ENCODE measurements around the gene RAB38.

RAB38 gene

DNA sequence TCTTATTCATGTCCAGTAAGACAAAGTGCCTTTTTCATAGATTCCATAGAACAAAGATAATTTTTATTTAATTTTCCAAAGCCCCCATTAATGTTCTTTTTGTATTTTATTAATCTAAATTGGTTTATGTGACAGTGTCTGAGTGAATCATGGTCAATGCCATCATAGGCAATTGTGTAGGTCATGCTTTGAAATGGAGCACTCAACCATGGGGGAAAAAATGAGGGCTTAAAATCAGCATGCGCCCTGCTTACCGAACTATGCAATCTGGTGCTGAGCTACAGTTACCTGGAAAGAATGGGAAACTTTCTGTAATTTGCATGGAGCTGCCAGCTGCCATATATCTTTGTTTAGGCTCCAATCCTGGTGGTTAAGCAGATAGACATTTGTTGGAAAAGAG, 28.4 kb upstream of the RAB38 start:
- DNase-seq (ENCODE audit: low spot score), result no peak
- in situ Hi-C loops (cut with MboI; ENCODE audit: low sequenced_read_pairs, unreplicated experiment), result no loop called here
- TF ChIP-seq, protein P1, sequence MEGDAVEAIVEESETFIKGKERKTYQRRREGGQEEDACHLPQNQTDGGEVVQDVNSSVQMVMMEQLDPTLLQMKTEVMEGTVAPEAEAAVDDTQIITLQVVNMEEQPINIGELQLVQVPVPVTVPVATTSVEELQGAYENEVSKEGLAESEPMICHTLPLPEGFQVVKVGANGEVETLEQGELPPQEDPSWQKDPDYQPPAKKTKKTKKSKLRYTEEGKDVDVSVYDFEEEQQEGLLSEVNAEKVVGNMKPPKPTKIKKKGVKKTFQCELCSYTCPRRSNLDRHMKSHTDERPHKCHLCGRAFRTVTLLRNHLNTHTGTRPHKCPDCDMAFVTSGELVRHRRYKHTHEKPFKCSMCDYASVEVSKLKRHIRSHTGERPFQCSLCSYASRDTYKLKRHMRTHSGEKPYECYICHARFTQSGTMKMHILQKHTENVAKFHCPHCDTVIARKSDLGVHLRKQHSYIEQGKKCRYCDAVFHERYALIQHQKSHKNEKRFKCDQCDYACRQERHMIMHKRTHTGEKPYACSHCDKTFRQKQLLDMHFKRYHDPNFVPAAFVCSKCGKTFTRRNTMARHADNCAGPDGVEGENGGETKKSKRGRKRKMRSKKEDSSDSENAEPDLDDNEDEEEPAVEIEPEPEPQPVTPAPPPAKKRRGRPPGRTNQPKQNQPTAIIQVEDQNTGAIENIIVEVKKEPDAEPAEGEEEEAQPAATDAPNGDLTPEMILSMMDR (IDR thresholded peaks at IDR 0.05; ENCODE audit: borderline replicate concordance, control extremely low read depth, extremely low read depth, insufficient read depth, missing control alignments), result no peak

- in situ Hi-C loops (cut with MboI; ENCODE audit: low sequenced_read_pairs, unreplicated experiment), result no loop called here
- DNase-seq (ENCODE audit: low spot score), result no peak
- TF ChIP-seq, protein P1 (IDR thresholded peaks at IDR 0.05; ENCODE audit: borderline replicate concordance, control extremely low read depth, extremely low read depth, insufficient read depth, missing control alignments), result no peak
These were observed 27.3 kb upstream of the RAB38 start for GRCh38 chr11:88202498-88202897.

DNA sequence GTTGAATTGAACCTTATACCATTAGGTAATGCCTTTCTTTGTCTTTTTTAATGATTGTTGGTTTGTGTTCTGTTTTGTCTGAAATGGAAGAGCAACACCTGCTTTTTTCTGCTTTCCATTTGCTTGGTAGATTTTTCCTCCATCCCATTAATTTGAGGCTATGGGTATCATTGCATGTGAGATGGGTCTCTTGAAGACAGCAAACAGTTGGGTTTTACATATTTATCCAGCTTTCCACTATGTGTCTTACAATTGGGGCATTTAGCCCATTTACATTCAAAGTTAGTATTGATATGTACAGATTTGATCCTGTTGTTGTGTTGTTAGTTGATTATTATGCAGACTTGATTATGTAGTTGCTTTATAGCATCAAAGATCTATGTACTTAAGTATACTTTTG, 21.1 kb upstream of the RAB38 start:
- in situ Hi-C loops (cut with MboI; ENCODE audit: low sequenced_read_pairs, unreplicated experiment), result no loop called here
- TF ChIP-seq, protein P1 (IDR thresholded peaks at IDR 0.05; ENCODE audit: borderline replicate concordance, control extremely low read depth, extremely low read depth, insufficient read depth, missing control alignments), result no peak
- no peak for DNase-seq (ENCODE audit: low spot score)

DNA sequence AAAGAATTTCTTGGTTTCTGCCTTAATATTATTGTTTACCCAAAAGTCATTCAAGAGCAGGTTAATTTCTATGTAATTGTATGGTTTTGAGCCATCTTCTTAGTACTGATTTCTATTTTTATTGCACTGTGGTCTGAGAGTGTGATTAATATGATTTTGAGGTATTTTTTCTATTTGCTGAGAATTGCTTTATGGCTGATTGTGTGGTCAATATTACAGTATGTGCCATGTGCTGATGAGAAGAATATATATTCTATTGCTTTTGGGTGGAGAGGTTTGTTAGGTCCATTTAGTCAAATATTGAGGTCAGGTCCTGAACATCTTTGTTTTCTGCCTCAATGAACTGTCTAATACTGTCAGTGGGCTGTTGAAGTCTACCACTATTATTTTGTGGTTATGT, 20.7 kb upstream of the RAB38 start:
- no peak for DNase-seq (ENCODE audit: low spot score)
- TF ChIP-seq, protein P1 (IDR thresholded peaks at IDR 0.05; ENCODE audit: borderline replicate concordance, control extremely low read depth, extremely low read depth, insufficient read depth, missing control alignments), result no peak

GRCh38 chr11:88194990-88195389, 19.7 kb upstream of the RAB38 start:
- no peak for DNase-seq (ENCODE audit: low spot score)
- TF ChIP-seq, protein P1 (IDR thresholded peaks at IDR 0.05; ENCODE audit: borderline replicate concordance, control extremely low read depth, extremely low read depth, insufficient read depth, missing control alignments), result no peak
- in situ Hi-C loops (cut with MboI; ENCODE audit: low sequenced_read_pairs, unreplicated experiment), result no loop called here

More for the DNA sequence above, 20.7 kb upstream of the RAB38 start:
- in situ Hi-C loops (cut with MboI; ENCODE audit: low sequenced_read_pairs, unreplicated experiment), result no loop called here

GRCh38 chr11:88193278-88193677, 18.0 kb upstream of the RAB38 start:
- TF ChIP-seq, protein P1 (IDR thresholded peaks at IDR 0.05; ENCODE audit: borderline replicate concordance, control extremely low read depth, extremely low read depth, insufficient read depth, missing control alignments), result no peak
- no peak for DNase-seq (ENCODE audit: low spot score)
- in situ Hi-C loops (cut with MboI; ENCODE audit: low sequenced_read_pairs, unreplicated experiment), result no loop called here

DNA sequence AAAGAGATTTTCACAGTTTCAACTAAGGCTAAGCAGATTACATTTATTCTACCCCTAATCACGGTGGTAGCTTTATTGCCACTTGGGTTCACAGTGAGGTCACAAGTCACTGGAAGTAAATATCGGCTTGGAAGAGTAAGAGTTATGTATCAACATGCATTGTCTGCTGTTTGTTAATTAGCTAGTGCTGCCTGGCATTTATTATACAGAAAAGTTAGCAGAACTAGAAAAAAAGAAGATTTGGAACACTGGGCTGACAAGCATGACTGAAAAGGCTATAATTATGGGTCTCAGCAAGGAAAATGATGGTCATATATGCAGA, 13.7 kb upstream of the RAB38 start:
- in situ Hi-C loops (cut with MboI; ENCODE audit: low sequenced_read_pairs, unreplicated experiment), result no loop called here
- no peak for DNase-seq (ENCODE audit: low spot score)
- TF ChIP-seq, protein P1 (IDR thresholded peaks at IDR 0.05; ENCODE audit: borderline replicate concordance, control extremely low read depth, extremely low read depth, insufficient read depth, missing control alignments), result no peak

Measured in GM13976 (cell line).